ENCODE measurements around the gene FRMPD2. TPM values are rescaled to one million over a fixed set of nuclear protein-coding genes. Genes with fewer than 3 reads are reported as not detected.

FRMPD2 gene
- total RNA-seq, 1 experiment from 2014 or later = not detected

GRCh38 chr10:48296576-48297098 is 22.1 kb upstream of the FRMPD2 start:
- ChIA-PET CTCF (no interaction called here), POLR2A (no interaction called here)
- H3K36me3 ChIP-seq (ENCODE audit: control insufficient read depth, insufficient read depth, low read length) = no peaks in the 10 kb centered on the region
- no peak overlapping the region for H3K4me3 Mint-ChIP-seq (ENCODE audit: unreplicated experiment)
- no peaks in the 10 kb centered on the region for H3K4me1 ChIP-seq
- H3K9me3 Mint-ChIP-seq (ENCODE audit: unreplicated experiment) = peaks cover 15% of the 10 kb centered on the region
- DNase-seq = no peak
- H3K4me3 ChIP-seq (ENCODE audit: low read depth, low read length) = no peak overlapping the region
- H3K27me3 ChIP-seq (replicated peaks; ENCODE audit: control insufficient read depth, insufficient read depth, low read length) = no peaks in the 10 kb centered on the region; the same call in 1 of the 2 replicates
- no peak overlapping the region for H3K27ac Mint-ChIP-seq (ENCODE audit: unreplicated experiment)
- H3K9me3 ChIP-seq = no peaks in the 10 kb centered on the region
- intact Hi-C loops (cut with micrococcal nuclease; ENCODE audit: unreplicated experiment) = no loop called here
- H3K4me1 Mint-ChIP-seq (ENCODE audit: low read depth, unreplicated experiment) = no peaks in the 10 kb centered on the region
- TF ChIP-seq CTCF (IDR thresholded peaks at IDR 0.05; ENCODE audit: insufficient read depth in 1 of 2, low read depth in 1 of 2, low read length in 1 of 2, severe bottlenecking in 1 of 2, unreplicated experiment in 1 of 2) = no peak
- no peaks in the 10 kb centered on the region for H3K36me3 Mint-ChIP-seq (ENCODE audit: insufficient read depth, unreplicated experiment)
- peaks cover 4% of the 10 kb centered on the region for H3K27me3 Mint-ChIP-seq (ENCODE audit: insufficient read depth, unreplicated experiment)
- no TSS peak for BruUV-seq (replicated peaks)

- BruUV-seq (replicated peaks) = no TSS peak
- POLR2A ChIA-PET = no interaction called here
- Mint-ChIP-seq H3K9me3 (ENCODE audit: unreplicated experiment) (peaks cover 15% of the 10 kb centered on the region), H3K4me3 (ENCODE audit: unreplicated experiment) (no peak overlapping the region), H3K4me1 (ENCODE audit: low read depth, unreplicated experiment) (no peaks in the 10 kb centered on the region), H3K27ac (ENCODE audit: unreplicated experiment) (no peak overlapping the region), H3K27me3 (ENCODE audit: insufficient read depth, unreplicated experiment) (peaks cover 4% of the 10 kb centered on the region), H3K36me3 (ENCODE audit: insufficient read depth, unreplicated experiment) (no peaks in the 10 kb centered on the region)
- no peak for TF ChIP-seq CTCF (IDR thresholded peaks at IDR 0.05; ENCODE audit: insufficient read depth in 1 of 2, low read depth in 1 of 2, low read length in 1 of 2, severe bottlenecking in 1 of 2, unreplicated experiment in 1 of 2)
- H3K4me1 ChIP-seq = no peaks in the 10 kb centered on the region
- no peaks in the 10 kb centered on the region for H3K36me3 ChIP-seq (ENCODE audit: control insufficient read depth, insufficient read depth, low read length)
- no peaks in the 10 kb centered on the region; the same call in 1 of the 2 replicates for H3K27me3 ChIP-seq (replicated peaks; ENCODE audit: control insufficient read depth, insufficient read depth, low read length)
- H3K9me3 ChIP-seq = no peaks in the 10 kb centered on the region
- intact Hi-C loops (cut with micrococcal nuclease; ENCODE audit: unreplicated experiment) = no loop called here
- no peak overlapping the region for H3K4me3 ChIP-seq (ENCODE audit: low read depth, low read length)
- DNase-seq = no peak
- CTCF ChIA-PET = interaction anchor here (0.5 kb wide), 1 partner anchor 72 kb away, joined by 3 read pairs; no protein-coding TSS in a partner anchor
Observed at GRCh38 chr10:48294431-48294830, 19.9 kb upstream of the FRMPD2 start.

- no peaks in the 10 kb centered on the region for H3K36me3 ChIP-seq (ENCODE audit: control insufficient read depth, insufficient read depth, low read length)
- H3K4me3 ChIP-seq (ENCODE audit: low read depth, low read length) = no peak overlapping the region
- no peak for DNase-seq
- Mint-ChIP-seq H3K4me1 (ENCODE audit: low read depth, unreplicated experiment) (no peaks in the 10 kb centered on the region), H3K36me3 (ENCODE audit: insufficient read depth, unreplicated experiment) (no peaks in the 10 kb centered on the region), H3K4me3 (ENCODE audit: unreplicated experiment) (no peak overlapping the region), H3K27me3 (ENCODE audit: insufficient read depth, unreplicated experiment) (no peaks in the 10 kb centered on the region), H3K27ac (ENCODE audit: unreplicated experiment) (no peak overlapping the region), H3K9me3 (ENCODE audit: unreplicated experiment) (peaks cover 15% of the 10 kb centered on the region)
- no TSS peak for BruUV-seq (replicated peaks)
- no peaks in the 10 kb centered on the region for H3K4me1 ChIP-seq
- intact Hi-C loops (cut with micrococcal nuclease; ENCODE audit: unreplicated experiment) = no loop called here
- no peaks in the 10 kb centered on the region for H3K9me3 ChIP-seq
- CTCF ChIA-PET = no interaction called here
- no peaks in the 10 kb centered on the region for H3K27me3 ChIP-seq (replicated peaks; ENCODE audit: control insufficient read depth, insufficient read depth, low read length)
- TF ChIP-seq CTCF (IDR thresholded peaks at IDR 0.05; ENCODE audit: insufficient read depth in 1 of 2, low read depth in 1 of 2, low read length in 1 of 2, severe bottlenecking in 1 of 2, unreplicated experiment in 1 of 2) = no peak
- POLR2A ChIA-PET = no interaction called here
Observed at GRCh38 chr10:48292616-48293015, 18.1 kb upstream of the FRMPD2 start.

All from Caco-2 (cell line).